Measurements from ENCODE around the gene CEP41. TPM values are rescaled to one million over a fixed set of nuclear protein-coding genes. Genes with fewer than 3 reads are reported as not detected.

The CEP41 gene
- total RNA-seq, 2 donors from 2014 or later, result 8.7 to 9.0 TPM

GRCh38 chr7:130346941-130347340 is 93.9 kb downstream of the CEP41 start:
- DNase-seq (ENCODE audit: low spot score), result no peak

GRCh38 chr7:130346177-130346905 is 94.5 kb downstream of the CEP41 start:
- Histone ChIP-seq H3K4me3 (no peak overlapping the region), H3K27ac (no peak overlapping the region), H3K36me3 (no peaks in the 10 kb centered on the region), H3K9me3 (no peaks in the 10 kb centered on the region), H3K27me3 (replicated peaks; ENCODE audit: insufficient read depth) (no peaks in the 10 kb centered on the region), H3K4me1 (ENCODE audit: control insufficient read depth in 1 of 2, low read depth in 2 of 2) (no peaks in the 10 kb centered on the region)
- DNase-seq (ENCODE audit: low spot score) (no peak), ATAC-seq (ENCODE audit: insufficient number of reproducible peaks, low FRiP score, low read depth) (no peak)
- TF ChIP-seq CTCF (IDR thresholded peaks at IDR 0.05), result no peak

More at GRCh38 chr7:130346941-130347340, 93.9 kb downstream of the CEP41 start:
- no peaks in the 10 kb centered on the region for H3K27me3 ChIP-seq (replicated peaks; ENCODE audit: insufficient read depth)
- H3K4me1 ChIP-seq (ENCODE audit: control insufficient read depth in 1 of 2, low read depth in 2 of 2), result no peaks in the 10 kb centered on the region
- H3K36me3 ChIP-seq, result no peaks in the 10 kb centered on the region
- H3K27ac ChIP-seq, result no peak overlapping the region
- H3K9me3 ChIP-seq, result no peaks in the 10 kb centered on the region
- no peak for ATAC-seq (ENCODE audit: insufficient number of reproducible peaks, low FRiP score, low read depth)
- no peak for TF ChIP-seq CTCF (IDR thresholded peaks at IDR 0.05)
- no peak overlapping the region for H3K4me3 ChIP-seq

GRCh38 chr7:130345725-130346124 is 95.1 kb downstream of the CEP41 start:
- no peak for TF ChIP-seq CTCF (IDR thresholded peaks at IDR 0.05)
- H3K9me3 ChIP-seq, result no peaks in the 10 kb centered on the region
- no peaks in the 10 kb centered on the region for H3K4me1 ChIP-seq (ENCODE audit: control insufficient read depth in 1 of 2, low read depth in 2 of 2)
- H3K36me3 ChIP-seq, result no peaks in the 10 kb centered on the region
- no peak overlapping the region for H3K27ac ChIP-seq
- no peak overlapping the region for H3K4me3 ChIP-seq
- H3K27me3 ChIP-seq (replicated peaks; ENCODE audit: insufficient read depth), result no peaks in the 10 kb centered on the region
- ATAC-seq (ENCODE audit: insufficient number of reproducible peaks, low FRiP score, low read depth) (no peak), DNase-seq (ENCODE audit: low spot score) (no peak)

GRCh38 chr7:130345136-130345535 is 95.7 kb downstream of the CEP41 start:
- no peak overlapping the region for H3K27ac ChIP-seq
- H3K36me3 ChIP-seq, result no peaks in the 10 kb centered on the region
- H3K4me1 ChIP-seq (ENCODE audit: control insufficient read depth in 1 of 2, low read depth in 2 of 2), result no peaks in the 10 kb centered on the region
- DNase-seq (ENCODE audit: low spot score), result no peak
- no peaks in the 10 kb centered on the region for H3K9me3 ChIP-seq
- no peak overlapping the region for H3K4me3 ChIP-seq
- TF ChIP-seq CTCF (IDR thresholded peaks at IDR 0.05), result no peak
- ATAC-seq (ENCODE audit: insufficient number of reproducible peaks, low FRiP score, low read depth), result no peak
- H3K27me3 ChIP-seq (replicated peaks; ENCODE audit: insufficient read depth), result no peaks in the 10 kb centered on the region

GRCh38 chr7:130344271-130344866 is 96.4 kb downstream of the CEP41 start, which contains the start of gene CPA5:
TSS of gene CPA5 (plus strand) at chr7:130344816. CDS start at chr7:130346486, 1,670 bp downstream.
- ATAC-seq (ENCODE audit: insufficient number of reproducible peaks, low FRiP score, low read depth) (no peak), DNase-seq (ENCODE audit: low spot score) (no peak)
- H3K9me3 ChIP-seq, result no peaks in the 10 kb centered on the region
- no peaks in the 10 kb centered on the region for H3K4me1 ChIP-seq (ENCODE audit: control insufficient read depth in 1 of 2, low read depth in 2 of 2)
- H3K4me3 ChIP-seq, result no peak within 1 kb of the TSS
- no peaks in the 10 kb centered on the region for H3K27me3 ChIP-seq (replicated peaks; ENCODE audit: insufficient read depth)
- TF ChIP-seq CTCF (IDR thresholded peaks at IDR 0.05), result no peak
- H3K27ac ChIP-seq, result no peak within 1 kb of the TSS
- H3K36me3 ChIP-seq, result no peaks in the 10 kb centered on the region

Other genes with a start within 250 kb of the CEP41 start
- 1 to 10 TPM; 8.7 to 9.9 TPM for gene TMEM209, start 235.6 kb downstream of the CEP41 start, total RNA-seq
- not detected for gene SSMEM1, start 233.2 kb downstream of the CEP41 start, total RNA-seq
- gene CPA2, start 174.2 kb downstream of the CEP41 start, total RNA-seq, result under 1 TPM in 1 of 2 donors, not detected in 1; 0.41 TPM
- not detected for gene CPA4, start 147.9 kb downstream of the CEP41 start, total RNA-seq
- gene CPA5, start 96.2 kb downstream of the CEP41 start, total RNA-seq, result not detected
- gene CPA1, start 60.5 kb downstream of the CEP41 start, total RNA-seq, result 1 to 10 TPM; 1.8 to 4.1 TPM
- 1 to 10 TPM; 5.0 to 5.6 TPM for gene MEST, start 51.1 kb upstream of the CEP41 start, total RNA-seq
- 1 to 10 TPM; 8.8 to 9.5 TPM for gene COPG2, start 227.7 kb upstream of the CEP41 start, total RNA-seq
- not detected for gene TSGA13, start 245.5 kb upstream of the CEP41 start, total RNA-seq

Measured in thoracic aorta (tissue), 2 donors.